DMS153 (cell line): ENCODE measurements around the gene TBC1D3K.
"Not testable (repeated sequence)": the region's sequence is repeated elsewhere in the genome, so short reads cannot be mapped to it uniquely, and the experiment has no call there.

Source experiments
- DNase-seq: peaks from one replicate; lab custom pipeline; 2025; lab: John Stamatoyannopoulos, UW

Gene TBC1D3K

GRCh38 chr17:37924115-37924514 lies at the start of gene TBC1D3K:
TBC1D3K (plus strand) TSS chr17:37924415; CDS start chr17:37926000, 1,585 bp downstream.
- DNase-seq = not testable (repeated sequence)

GRCh38 chr17:37884516-37884915 lies 39.7 kb upstream of the TBC1D3K start:
- DNase-seq = no peak

- no peak for DNase-seq
Measured at GRCh38 chr17:37885136-37885535, 39.1 kb upstream of the TBC1D3K start.

GRCh38 chr17:37888881-37889280 lies 35.3 kb upstream of the TBC1D3K start:
- DNase-seq = no peak

GRCh38 chr17:37896961-37897360 lies 27.3 kb upstream of the TBC1D3K start:
- not testable (repeated sequence) for DNase-seq
